K562 (cell line): ENCODE results near the gene RCOR1. TPM values are rescaled to one million over a fixed set of nuclear protein-coding genes. Genes with fewer than 3 reads are reported as not detected.

ENCODE experiments used
- ARID4B ChIP-seq: sonication (generic); formaldehyde crosslinking; IDR thresholded peaks from 2 replicates; pipeline ENCODE4 v1.8.0; 2022; ENCODE audit warnings: mild to moderate bottlenecking, missing genetic modification reagents
- ATF7 ChIP-seq: fragments of 450-650 bp; IDR thresholded peaks from 2 replicates; pipeline ENCODE4 v1.7.1; 2014; ENCODE audit warnings: mild to moderate bottlenecking, moderate library complexity
- CCNT2 ChIP-seq: IDR thresholded peaks from 2 replicates; pipeline ENCODE4 v1.6.1; 2011; ENCODE audit warnings: borderline replicate concordance, low read depth, mild to moderate bottlenecking, moderate library complexity, mixed read lengths, low read length; ENCODE audit not compliant: insufficient read length; ENCODE audit errors: extremely low read depth
- EGR1 ChIP-seq: fragments of 450-650 bp; conservative IDR thresholded peaks from 2 replicates; pipeline ENCODE4 v1.6.1; 2017; ENCODE audit warnings: mild to moderate bottlenecking
- FUS ChIP-seq: fragments of 200-400 bp; formaldehyde crosslinking; optimal IDR thresholded peaks from 2 replicates; pipeline ENCODE3; 2017; ENCODE audit warnings: low read depth, low read length
- KAT7 ChIP-seq: sonication (generic); formaldehyde crosslinking; IDR thresholded peaks from 2 replicates; pipeline ENCODE4 v1.8.0; 2022; ENCODE audit warnings: missing genetic modification reagents, mild to moderate bottlenecking, borderline replicate concordance
- MAX ChIP-seq: sonication (generic); formaldehyde crosslinking; IDR thresholded peaks from 2 replicates; pipeline ENCODE4 v1.9.0; 2022; ENCODE audit warnings: mild to moderate bottlenecking, missing genetic modification reagents
- MXI1 ChIP-seq: IDR thresholded peaks from 2 replicates; pipeline ENCODE4 v1.6.1; 2011; ENCODE audit warnings: low read depth, mild to moderate bottlenecking, improper control_type of control experiment, low read length
- POU5F1 ChIP-seq: fragments of 150-350 bp; IDR thresholded peaks from 2 replicates; pipeline ENCODE4 v1.6.1; 2014; ENCODE audit warnings: borderline replicate concordance, low read length, low read depth, mild to moderate bottlenecking; ENCODE audit not compliant: partially characterized antibody
- RBBP5 ChIP-seq: fragments of 200-600 bp; sonication (generic); IDR thresholded peaks from 2 replicates; pipeline ENCODE4 v1.6.1; 2012; ENCODE audit warnings: borderline replicate concordance, mild to moderate bottlenecking, low read length, control low read depth, inconsistent platforms; ENCODE audit not compliant: insufficient read depth, poor library complexity, severe bottlenecking
- RNF2 ChIP-seq: sonication (generic); IDR thresholded peaks from 2 replicates; pipeline ENCODE4 v1.6.1; 2016
- SAFB ChIP-seq: fragments of 200-400 bp; formaldehyde crosslinking; IDR thresholded peaks from 2 replicates; pipeline ENCODE4 v1.6.1; 2017; ENCODE audit warnings: low read depth, low read length, borderline replicate concordance
- SMAD4 ChIP-seq: fragments of 250-450 bp; sonication (Bioruptor Pico); conservative IDR thresholded peaks from 2 replicates; pipeline ENCODE4 v1.8.0; 2021; ENCODE audit warnings: inconsistent platforms, mild to moderate bottlenecking, moderate library complexity
- U2AF1 ChIP-seq: fragments of 200-400 bp; formaldehyde crosslinking; optimal IDR thresholded peaks from 2 replicates; pipeline ENCODE3; 2017; ENCODE audit warnings: mild to moderate bottlenecking, low read depth, low read length, moderate library complexity
- ZBTB17 ChIP-seq: fragments of 450-650 bp; formaldehyde crosslinking; IDR thresholded peaks from 2 replicates; pipeline ENCODE4 v1.4.0; 2020; ENCODE audit warnings: mild to moderate bottlenecking
- ZBTB7A ChIP-seq: IDR thresholded peaks from 2 replicates; pipeline ENCODE4 v1.6.1; 2011; ENCODE audit warnings: low read depth, mild to moderate bottlenecking, low read length, moderate library complexity, borderline replicate concordance; ENCODE audit not compliant: control insufficient read depth
- ZFX ChIP-seq: sonication (generic); formaldehyde crosslinking; IDR thresholded peaks from 2 replicates; pipeline ENCODE4 v1.8.0; 2022; ENCODE audit warnings: mild to moderate bottlenecking, missing genetic modification reagents, moderate library complexity
- ZNF263 ChIP-seq: sonication (generic); formaldehyde crosslinking; IDR thresholded peaks from 2 replicates; pipeline ENCODE4 v1.8.0; 2022; ENCODE audit warnings: mild to moderate bottlenecking, missing genetic modification reagents, borderline replicate concordance
- polyA plus RNA-seq, 8 experiments: library from polyadenylated mRNA; depleted of rRNA in 4 of 8; stranded (reverse) in 5 of 8; unstranded in 3 of 8; fragments of >200 nt; fragmentation: Nextera tagmentation in 2 of 8; fragmentation: Illumina TruSeq in 1 of 8; extraction: Ambion mirVana in 2 of 8; extraction: Trizol in 1 of 8; gene quantifications; 2 replicates each; pipeline versions ENCODE4 v1.2.1 to v1.2.3, GENCODE V29; 2011 to 2014; ENCODE audit warnings: inconsistent platforms in 1 of 8, missing spikeins in 1 of 8
- total RNA-seq, 7 experiments: library from RNA; depleted of rRNA in 6 of 7; stranded (reverse); fragments of >200 nt in 6 of 7; fragmentation: Illumina TruSeq in 2 of 7; extraction: Trizol in 2 of 7; gene quantifications; 2 replicates each; pipeline versions ENCODE4 v1.2.1 to v1.2.3, GENCODE V29; 2011 to 2021; ENCODE audit warnings: low replicate concordance in 1 of 7

Gene RCOR1
- total and polyA plus RNA-seq, 9 of the 15 experiments (the other 6 are each of a cell fraction or from before 2014, with no cell fraction given): 8.5 to 47.9 (median 20.9) TPM

- peak; percentile 57 for TF ChIP-seq RBBP5
- TF ChIP-seq ATF7: 0 out of 2 replicates have a peak, but pooled peaks have one; percentile 14
- peak; percentile 86 for TF ChIP-seq ZBTB7A
- TF ChIP-seq CCNT2: peak; percentile 67
- peak; percentile 22; the same call in 1 of the 2 replicates for TF ChIP-seq EGR1
- 0 out of 2 replicates have a peak, but pooled peaks have one; percentile 40 for TF ChIP-seq ARID4B (CRISPR knock-in tag)
- TF ChIP-seq SMAD4 (CRISPR knock-in tag): peak; percentile 60; the same call in 1 of the 2 replicates
- TF ChIP-seq RNF2: no peak
- TF ChIP-seq FUS: peak; percentile 16
- 0 out of 2 replicates have a peak, but pooled peaks have one; percentile 26 for TF ChIP-seq MAX
- no peak for TF ChIP-seq POU5F1
- TF ChIP-seq U2AF1: peak; percentile 37
- TF ChIP-seq ZBTB17: no peak
- 0 out of 2 replicates have a peak, but pooled peaks have one; percentile 26 for TF ChIP-seq MXI1
- peak; percentile 95 for TF ChIP-seq SAFB
- TF ChIP-seq ZNF263: 0 out of 2 replicates have a peak, but pooled peaks have one; percentile 21
- 0 out of 2 replicates have a peak, but pooled peaks have one; percentile 62 for TF ChIP-seq KAT7
- peak; percentile 36; the same call in 1 of the 2 replicates for TF ChIP-seq ZFX
Observed at GRCh38 chr14:102593061-102593824, 794 bp downstream of the RCOR1 start (continued).
